ENCODE data around the gene OSBPL10. TPM values are rescaled to one million over a fixed set of nuclear protein-coding genes. Genes with fewer than 3 reads are reported as not detected.
A peak's percentile ranks its signal among the peaks of the same experiment; 100 is the strongest.

The OSBPL10 gene
- total and polyA plus RNA-seq, 2 donors (not counting 1 experiment from before 2014, with no cell fraction given): 88.5 to 310 TPM

DNA sequence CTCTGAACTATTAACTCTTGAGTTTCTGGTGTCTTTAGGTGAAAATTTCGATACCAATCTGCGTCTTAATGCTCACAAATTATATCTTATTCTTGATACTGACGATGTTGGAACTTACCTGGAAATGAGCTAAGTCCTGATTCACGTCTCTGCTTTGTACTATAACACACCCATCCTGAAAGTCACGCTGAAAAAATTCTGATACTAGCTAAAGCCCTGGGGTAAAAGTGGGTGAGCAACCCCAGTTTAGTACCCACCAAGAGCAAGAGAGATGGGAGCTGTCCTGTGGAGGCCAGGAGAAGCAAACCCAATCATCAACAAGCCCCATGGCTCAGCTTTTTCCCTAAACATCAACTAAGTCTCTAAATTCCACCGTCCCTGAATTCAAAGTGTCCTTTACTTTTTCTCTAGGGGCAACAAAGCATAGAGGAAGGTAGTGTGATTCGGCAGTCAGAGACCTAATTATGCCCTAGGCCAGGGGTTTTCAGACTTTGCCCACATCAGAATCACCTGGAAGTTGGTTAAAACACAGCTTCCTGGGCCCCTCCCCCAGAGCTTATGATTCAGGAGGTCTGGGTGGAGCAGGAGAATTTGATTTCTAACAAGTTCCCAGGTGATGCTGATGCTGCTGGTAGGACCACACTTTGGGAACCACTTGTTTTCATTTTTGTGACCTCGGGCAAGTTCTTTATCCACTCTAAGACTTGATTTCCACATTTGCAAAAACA lies 90.2 kb downstream of the OSBPL10 start:
- no peaks in the 10 kb centered on the region for H3K27me3 Mint-ChIP-seq
- no peak for ATAC-seq (ENCODE audit: low read depth)
- Histone ChIP-seq H4K20me1 (ENCODE audit: control insufficient read depth, insufficient read depth, low read length, poor library complexity, severe bottlenecking) (peaks cover 71% of the 10 kb centered on the region), H3K27me3 (replicated peaks in 1 of 4; ENCODE audit: control extremely low read depth in 1 of 4, control insufficient read depth in 3 of 4, insufficient read depth in 4 of 4, low read length in 3 of 4) (no peaks in the 10 kb centered on the region), H3K36me3 (replicated peaks in 1 of 2; ENCODE audit: control extremely low read depth in 1 of 2, control insufficient read depth in 1 of 2, extremely low read depth in 1 of 2, insufficient read depth in 2 of 2, low read length in 1 of 2) (peaks cover 3 to 6% of the 10 kb centered on the region in 2 experiments), H3K4me1 (ENCODE audit: control insufficient read depth in 2 of 2, insufficient read depth in 2 of 2, low read length in 2 of 2) (peaks cover 58 to 69% of the 10 kb centered on the region in 2 donors), H2AFZ (ENCODE audit: insufficient read depth, low read depth, low read length, poor library complexity, severe bottlenecking) (no peak overlapping the region), H3K4me3 (ENCODE audit: control extremely low read depth in 1 of 5, extremely low read depth in 1 of 5, insufficient read depth in 1 of 5, low read depth in 2 of 5, low read length in 4 of 5) (no peak overlapping the region), H3K27ac (ENCODE audit: low read length in 2 of 2) (no peak overlapping the region), H3K9ac (ENCODE audit: low read length) (no peak overlapping the region), H3K9me3 (ENCODE audit: control extremely low read depth in 1 of 3, control insufficient read depth in 2 of 3, insufficient read depth in 1 of 3, low read length in 2 of 3) (no peaks in the 10 kb centered on the region), H3K79me2 (ENCODE audit: control insufficient read depth, insufficient read depth, low read length) (peaks cover 97% of the 10 kb centered on the region), H3K4me2 (replicated peaks; ENCODE audit: low read depth, low read length, poor library complexity, severe bottlenecking) (peak overlapping the region; percentile 21)
- H3K4me1 Mint-ChIP-seq: peaks cover 89% of the 10 kb centered on the region
- ChIA-PET POLR2A (no interaction called here), CTCF (interaction anchor here (0.9 to 1.6 kb wide), 6 partner anchors 9 to 484 kb away, joined by 3 to 4 read pairs (median 3); no protein-coding TSS in a partner anchor)
- peak overlapping the region; percentile 6 for H3K27ac Mint-ChIP-seq
- H3K9me3 Mint-ChIP-seq (ENCODE audit: insufficient read depth): no peaks in the 10 kb centered on the region
- 81% methylated on average over 5 of the region's 8 CpGs for WGBS (ENCODE audit: insufficient coverage)
- no peak overlapping the region for H3K4me3 Mint-ChIP-seq
- DNase-seq: no peak
- intact Hi-C loops (cut with micrococcal nuclease): loop anchor here (2.0 kb wide), 1 partner anchor 14 kb away; no protein-coding TSS in a partner anchor
- TF ChIP-seq, protein P1, sequence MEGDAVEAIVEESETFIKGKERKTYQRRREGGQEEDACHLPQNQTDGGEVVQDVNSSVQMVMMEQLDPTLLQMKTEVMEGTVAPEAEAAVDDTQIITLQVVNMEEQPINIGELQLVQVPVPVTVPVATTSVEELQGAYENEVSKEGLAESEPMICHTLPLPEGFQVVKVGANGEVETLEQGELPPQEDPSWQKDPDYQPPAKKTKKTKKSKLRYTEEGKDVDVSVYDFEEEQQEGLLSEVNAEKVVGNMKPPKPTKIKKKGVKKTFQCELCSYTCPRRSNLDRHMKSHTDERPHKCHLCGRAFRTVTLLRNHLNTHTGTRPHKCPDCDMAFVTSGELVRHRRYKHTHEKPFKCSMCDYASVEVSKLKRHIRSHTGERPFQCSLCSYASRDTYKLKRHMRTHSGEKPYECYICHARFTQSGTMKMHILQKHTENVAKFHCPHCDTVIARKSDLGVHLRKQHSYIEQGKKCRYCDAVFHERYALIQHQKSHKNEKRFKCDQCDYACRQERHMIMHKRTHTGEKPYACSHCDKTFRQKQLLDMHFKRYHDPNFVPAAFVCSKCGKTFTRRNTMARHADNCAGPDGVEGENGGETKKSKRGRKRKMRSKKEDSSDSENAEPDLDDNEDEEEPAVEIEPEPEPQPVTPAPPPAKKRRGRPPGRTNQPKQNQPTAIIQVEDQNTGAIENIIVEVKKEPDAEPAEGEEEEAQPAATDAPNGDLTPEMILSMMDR (IDR thresholded peaks at IDR 0.05): no peak
- TF ChIP-seq EZH2 (IDR thresholded peaks at IDR 0.05; ENCODE audit: borderline replicate concordance, insufficient read depth, low read depth, low read length, poor library complexity, severe bottlenecking): no peak

DNA sequence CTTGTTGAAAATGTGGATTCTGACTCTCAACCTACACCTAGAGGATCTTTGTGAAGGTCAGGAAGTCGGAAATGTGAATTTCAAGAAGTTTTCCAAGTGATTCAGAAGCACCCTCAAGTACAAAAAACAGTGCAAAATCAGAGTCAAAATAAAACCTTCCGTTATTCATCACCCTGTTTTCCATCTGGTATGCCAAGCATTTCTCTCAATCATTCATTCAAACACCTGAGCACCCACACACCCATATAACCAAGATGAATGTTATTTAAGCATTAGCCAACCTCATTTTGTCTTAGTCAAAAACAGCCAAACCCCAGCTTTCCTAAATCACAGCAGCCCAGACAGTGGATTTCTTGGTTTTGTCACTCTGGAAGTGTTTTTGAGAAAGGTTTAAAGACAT lies 91.1 kb downstream of the OSBPL10 start:
- no peak overlapping the region for H2AFZ ChIP-seq (ENCODE audit: insufficient read depth, low read depth, low read length, poor library complexity, severe bottlenecking)
- H3K9ac ChIP-seq (ENCODE audit: low read length): no peak overlapping the region
- TF ChIP-seq EZH2 (IDR thresholded peaks at IDR 0.05; ENCODE audit: borderline replicate concordance, insufficient read depth, low read depth, low read length, poor library complexity, severe bottlenecking): no peak
- TF ChIP-seq, protein P1 (IDR thresholded peaks at IDR 0.05): no peak
- peaks cover 3% of the 10 kb centered on the region in 2 experiments for H3K36me3 ChIP-seq (replicated peaks in 1 of 2; ENCODE audit: control extremely low read depth in 1 of 2, control insufficient read depth in 1 of 2, extremely low read depth in 1 of 2, insufficient read depth in 2 of 2, low read length in 1 of 2)
- no peak overlapping the region for H3K4me3 Mint-ChIP-seq
- ChIA-PET POLR2A (no interaction called here), CTCF (interaction anchor here (0.9 to 1.6 kb wide), 3 partner anchors 8 to 81 kb away, joined by 3 read pairs; no protein-coding TSS in a partner anchor)
- no peak overlapping the region for H3K27ac ChIP-seq (ENCODE audit: low read length in 2 of 2)
- peaks cover 71% of the 10 kb centered on the region for H4K20me1 ChIP-seq (ENCODE audit: control insufficient read depth, insufficient read depth, low read length, poor library complexity, severe bottlenecking)
- peaks cover 66 to 75% of the 10 kb centered on the region in 2 donors for H3K4me1 ChIP-seq (ENCODE audit: control insufficient read depth in 2 of 2, insufficient read depth in 2 of 2, low read length in 2 of 2)
- H3K4me3 ChIP-seq (ENCODE audit: control extremely low read depth in 1 of 5, extremely low read depth in 1 of 5, insufficient read depth in 1 of 5, low read depth in 2 of 5, low read length in 4 of 5): no peak overlapping the region
- DNase-seq (no peak), ATAC-seq (ENCODE audit: low read depth) (no peak)
- peak overlapping the region; percentile 12 for H3K27ac Mint-ChIP-seq
- intact Hi-C loops (cut with micrococcal nuclease): loop anchor here (2.0 kb wide), 1 partner anchor 15 kb away; no protein-coding TSS in a partner anchor
- H3K27me3 ChIP-seq (replicated peaks in 1 of 4; ENCODE audit: control extremely low read depth in 1 of 4, control insufficient read depth in 3 of 4, insufficient read depth in 4 of 4, low read length in 3 of 4): no peaks in the 10 kb centered on the region
- WGBS (ENCODE audit: insufficient coverage): 100% methylated on average over 1 of the region's 2 CpGs
- no peaks in the 10 kb centered on the region for H3K9me3 ChIP-seq (ENCODE audit: control extremely low read depth in 1 of 3, control insufficient read depth in 2 of 3, insufficient read depth in 1 of 3, low read length in 2 of 3)
- H3K4me1 Mint-ChIP-seq: peaks cover 90% of the 10 kb centered on the region
- H3K4me2 ChIP-seq (replicated peaks; ENCODE audit: low read depth, low read length, poor library complexity, severe bottlenecking): no peak overlapping the region
- peaks cover 96% of the 10 kb centered on the region for H3K79me2 ChIP-seq (ENCODE audit: control insufficient read depth, insufficient read depth, low read length)
- H3K9me3 Mint-ChIP-seq (ENCODE audit: insufficient read depth): no peaks in the 10 kb centered on the region
- no peaks in the 10 kb centered on the region for H3K27me3 Mint-ChIP-seq

Data from B cell (primary cell).